Measurements from ENCODE around the gene TMEM245. TPM values are rescaled to one million over a fixed set of nuclear protein-coding genes. Genes with fewer than 3 reads are reported as not detected.

The TMEM245 gene
- total and polyA plus RNA-seq, 2 of the 13 experiments (the other 11 are each of a cell fraction or from before 2014, with no cell fraction given): 53.5 to 55.4 TPM

DNA sequence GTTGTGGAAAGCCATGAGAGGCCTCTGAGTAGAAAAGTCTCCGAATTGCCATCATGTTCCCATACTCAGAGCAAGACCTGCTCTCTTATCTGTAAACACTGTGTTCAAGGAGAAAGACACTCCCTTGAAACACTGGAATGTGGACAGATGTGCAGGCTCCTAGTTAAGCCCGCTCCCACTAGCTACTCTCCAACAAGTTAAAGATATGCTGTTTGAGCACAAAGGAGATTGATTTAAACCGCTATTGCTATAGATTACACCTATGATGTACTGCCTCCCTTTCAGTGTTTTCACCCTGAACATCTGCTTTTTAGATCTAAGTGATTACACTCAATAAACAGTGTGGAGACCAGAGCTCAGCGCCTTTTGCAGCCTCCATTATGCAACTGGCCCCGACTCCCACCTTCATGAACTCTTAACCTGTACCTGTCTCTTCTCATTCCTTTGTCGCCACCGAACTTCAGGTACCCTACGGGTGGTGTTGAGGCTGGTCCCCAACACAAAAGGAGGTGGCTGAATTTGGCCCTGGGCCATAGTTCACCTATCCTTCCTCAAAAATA lies 47.5 kb downstream of the TMEM245 start (continued):
- TF ChIP-seq, protein P1, sequence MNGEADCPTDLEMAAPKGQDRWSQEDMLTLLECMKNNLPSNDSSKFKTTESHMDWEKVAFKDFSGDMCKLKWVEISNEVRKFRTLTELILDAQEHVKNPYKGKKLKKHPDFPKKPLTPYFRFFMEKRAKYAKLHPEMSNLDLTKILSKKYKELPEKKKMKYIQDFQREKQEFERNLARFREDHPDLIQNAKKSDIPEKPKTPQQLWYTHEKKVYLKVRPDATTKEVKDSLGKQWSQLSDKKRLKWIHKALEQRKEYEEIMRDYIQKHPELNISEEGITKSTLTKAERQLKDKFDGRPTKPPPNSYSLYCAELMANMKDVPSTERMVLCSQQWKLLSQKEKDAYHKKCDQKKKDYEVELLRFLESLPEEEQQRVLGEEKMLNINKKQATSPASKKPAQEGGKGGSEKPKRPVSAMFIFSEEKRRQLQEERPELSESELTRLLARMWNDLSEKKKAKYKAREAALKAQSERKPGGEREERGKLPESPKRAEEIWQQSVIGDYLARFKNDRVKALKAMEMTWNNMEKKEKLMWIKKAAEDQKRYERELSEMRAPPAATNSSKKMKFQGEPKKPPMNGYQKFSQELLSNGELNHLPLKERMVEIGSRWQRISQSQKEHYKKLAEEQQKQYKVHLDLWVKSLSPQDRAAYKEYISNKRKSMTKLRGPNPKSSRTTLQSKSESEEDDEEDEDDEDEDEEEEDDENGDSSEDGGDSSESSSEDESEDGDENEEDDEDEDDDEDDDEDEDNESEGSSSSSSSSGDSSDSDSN (CRISPR knock-in tag; IDR thresholded peaks at IDR 0.05): no peak
- TF ChIP-seq SNAI1 (CRISPR knock-in tag; IDR thresholded peaks at IDR 0.05; ENCODE audit: borderline replicate concordance) (no peak), TARDBP (CRISPR knock-in tag; IDR thresholded peaks at IDR 0.05) (no peak), ATM (IDR thresholded peaks at IDR 0.05; ENCODE audit: borderline replicate concordance) (no peak), KMT2A (CRISPR knock-in tag; IDR thresholded peaks at IDR 0.05) (no peak), LRRFIP1 (CRISPR knock-in tag; conservative IDR thresholded peaks at IDR 0.05) (no peak), RARA (CRISPR knock-in tag; IDR thresholded peaks at IDR 0.05) (peak; percentile 88), ZNF788 (CRISPR knock-in tag; IDR thresholded peaks at IDR 0.05; ENCODE audit: borderline replicate concordance) (no peak), PHF21A (CRISPR knock-in tag; IDR thresholded peaks at IDR 0.05) (no peak), HOXA5 (CRISPR knock-in tag; IDR thresholded peaks at IDR 0.05) (no peak), CBFB (CRISPR knock-in tag; IDR thresholded peaks at IDR 0.05) (no peak), ZNF496 (CRISPR knock-in tag; IDR thresholded peaks at IDR 0.05; ENCODE audit: insufficient replicate concordance) (no peak), ZNF431 (CRISPR knock-in tag; IDR thresholded peaks at IDR 0.05; ENCODE audit: borderline replicate concordance, low read depth) (no peak), ZBED4 (CRISPR knock-in tag; IDR thresholded peaks at IDR 0.05; ENCODE audit: borderline replicate concordance) (no peak), KDM2A (CRISPR knock-in tag; IDR thresholded peaks at IDR 0.05; ENCODE audit: borderline replicate concordance, low read depth) (no peak), NFYC (CRISPR knock-in tag; IDR thresholded peaks at IDR 0.05) (no peak), EEA1 (CRISPR knock-in tag; IDR thresholded peaks at IDR 0.05; ENCODE audit: borderline replicate concordance) (no peak), ZNF136 (CRISPR knock-in tag; IDR thresholded peaks at IDR 0.05; ENCODE audit: low read depth) (no peak), NR2F6 (IDR thresholded peaks at IDR 0.05) (no peak), NR2F6 (CRISPR knock-in tag; IDR thresholded peaks at IDR 0.05) (peak; percentile 15; the same call in 1 of the 2 replicates), ZNF484 (CRISPR knock-in tag; IDR thresholded peaks at IDR 0.05; ENCODE audit: borderline replicate concordance, low read depth) (no peak)
- TF ChIP-seq, protein P2, sequence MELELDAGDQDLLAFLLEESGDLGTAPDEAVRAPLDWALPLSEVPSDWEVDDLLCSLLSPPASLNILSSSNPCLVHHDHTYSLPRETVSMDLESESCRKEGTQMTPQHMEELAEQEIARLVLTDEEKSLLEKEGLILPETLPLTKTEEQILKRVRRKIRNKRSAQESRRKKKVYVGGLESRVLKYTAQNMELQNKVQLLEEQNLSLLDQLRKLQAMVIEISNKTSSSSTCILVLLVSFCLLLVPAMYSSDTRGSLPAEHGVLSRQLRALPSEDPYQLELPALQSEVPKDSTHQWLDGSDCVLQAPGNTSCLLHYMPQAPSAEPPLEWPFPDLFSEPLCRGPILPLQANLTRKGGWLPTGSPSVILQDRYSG (CRISPR knock-in tag; IDR thresholded peaks at IDR 0.05): no peak

Measured in HepG2 (cell line).